ENCODE measurements around the gene ZCCHC8. TPM values are rescaled to one million over a fixed set of nuclear protein-coding genes. Genes with fewer than 3 reads are reported as not detected.
"Not testable (repeated sequence)": the region's sequence is repeated elsewhere in the genome, so short reads cannot be mapped to it uniquely, and the experiment has no call there.

ZCCHC8 gene
- total RNA-seq, 1 experiment from 2014 or later: 41.8 TPM

- H3K4me3 Mint-ChIP-seq (ENCODE audit: unreplicated experiment): no peak overlapping the region
- H3K27ac Mint-ChIP-seq (ENCODE audit: low read depth, unreplicated experiment): no peak overlapping the region
- no peaks in the 10 kb centered on the region for H3K27me3 Mint-ChIP-seq (ENCODE audit: insufficient read depth, unreplicated experiment)
- intact Hi-C loops (cut with micrococcal nuclease): no loop called here
- peaks cover 15% of the 10 kb centered on the region for H3K4me1 Mint-ChIP-seq (ENCODE audit: insufficient read depth, unreplicated experiment)
- CTCF ChIA-PET: no interaction called here
- DNase-seq (ENCODE audit: unreplicated experiment): no peak
- H3K36me3 Mint-ChIP-seq (ENCODE audit: insufficient read depth, unreplicated experiment): peaks cover 100% of the 10 kb centered on the region
- BruUV-seq (replicated peaks): no TSS peak
- H3K9me3 Mint-ChIP-seq (ENCODE audit: unreplicated experiment): no peaks in the 10 kb centered on the region
- POLR2A ChIA-PET: interaction anchor here (0.9 to 5.2 kb wide), 3 partner anchors 9 to 11 kb away, joined by 3 to 33 read pairs (median 8); partner anchors contain the start of genes KNTC1 and RSRC2
- no peak for TF ChIP-seq CTCF (IDR thresholded peaks at IDR 0.05; ENCODE audit: unreplicated experiment)
These were observed 14.5 kb upstream of the ZCCHC8 start for GRCh38 chr12:122515275-122515674.

- H3K9me3 Mint-ChIP-seq (ENCODE audit: unreplicated experiment): no peaks in the 10 kb centered on the region
- H3K27ac Mint-ChIP-seq (ENCODE audit: low read depth, unreplicated experiment): no peak overlapping the region
- CTCF ChIA-PET: no interaction called here
- intact Hi-C loops (cut with micrococcal nuclease): no loop called here
- no peak overlapping the region for H3K4me3 Mint-ChIP-seq (ENCODE audit: unreplicated experiment)
- H3K36me3 Mint-ChIP-seq (ENCODE audit: insufficient read depth, unreplicated experiment): peaks cover 100% of the 10 kb centered on the region
- no peak for DNase-seq (ENCODE audit: unreplicated experiment)
- BruUV-seq (replicated peaks): no TSS peak
- no peak for TF ChIP-seq CTCF (IDR thresholded peaks at IDR 0.05; ENCODE audit: unreplicated experiment)
- POLR2A ChIA-PET: interaction anchor here (1.1 to 5.2 kb wide), 5 partner anchors 9 to 13 kb away, joined by 4 to 37 read pairs (median 7); partner anchors contain the start of genes KNTC1, RSRC2 and ZCCHC8
- no peaks in the 10 kb centered on the region for H3K27me3 Mint-ChIP-seq (ENCODE audit: insufficient read depth, unreplicated experiment)
- peaks cover 11% of the 10 kb centered on the region for H3K4me1 Mint-ChIP-seq (ENCODE audit: insufficient read depth, unreplicated experiment)
These were observed 12.9 kb upstream of the ZCCHC8 start for GRCh38 chr12:122513660-122514059.

GRCh38 chr12:122513028-122513427 lies 12.3 kb upstream of the ZCCHC8 start:
- DNase-seq (ENCODE audit: unreplicated experiment); BruUV-seq (replicated peaks); H3K4me1 Mint-ChIP-seq (ENCODE audit: insufficient read depth, unreplicated experiment); H3K27ac Mint-ChIP-seq (ENCODE audit: low read depth, unreplicated experiment); H3K27me3 Mint-ChIP-seq (ENCODE audit: insufficient read depth, unreplicated experiment); intact Hi-C loops (cut with micrococcal nuclease); H3K9me3 Mint-ChIP-seq (ENCODE audit: unreplicated experiment); H3K4me3 Mint-ChIP-seq (ENCODE audit: unreplicated experiment): not testable (repeated sequence)
- POLR2A ChIA-PET: interaction anchor here (0.6 to 5.2 kb wide), 6 partner anchors 9 to 25 kb away, joined by 3 to 37 read pairs (median 6); partner anchors contain the start of genes KNTC1, RSRC2 and ZCCHC8
- H3K36me3 Mint-ChIP-seq (ENCODE audit: insufficient read depth, unreplicated experiment): peaks cover 100% of the 10 kb centered on the region
- CTCF ChIA-PET: interaction anchor here (0.6 kb wide), 1 partner anchor 132 kb away, joined by 4 read pairs; no protein-coding TSS in a partner anchor

GRCh38 chr12:122508163-122508562 lies 7.4 kb upstream of the ZCCHC8 start:
- DNase-seq (ENCODE audit: unreplicated experiment): no peak
- intact Hi-C loops (cut with micrococcal nuclease): no loop called here
- Mint-ChIP-seq H3K27ac (ENCODE audit: low read depth, unreplicated experiment) (no peak overlapping the region), H3K36me3 (ENCODE audit: insufficient read depth, unreplicated experiment) (peaks cover 100% of the 10 kb centered on the region), H3K27me3 (ENCODE audit: insufficient read depth, unreplicated experiment) (no peaks in the 10 kb centered on the region), H3K9me3 (ENCODE audit: unreplicated experiment) (no peaks in the 10 kb centered on the region), H3K4me1 (ENCODE audit: insufficient read depth, unreplicated experiment) (peaks cover 6% of the 10 kb centered on the region), H3K4me3 (ENCODE audit: unreplicated experiment) (no peak overlapping the region)
- ChIA-PET POLR2A (interaction anchor here (0.7 kb wide), 1 partner anchor 88 kb away, joined by 3 read pairs; no protein-coding TSS in a partner anchor), CTCF (interaction anchor here (0.8 kb wide), 1 partner anchor 17 kb away, joined by 3 read pairs; no protein-coding TSS in a partner anchor)
- no peak for TF ChIP-seq CTCF (IDR thresholded peaks at IDR 0.05; ENCODE audit: unreplicated experiment)
- BruUV-seq (replicated peaks): no TSS peak

Data from MCF 10A (cell line).